Activated naive CD8-positive, alpha-beta T cell treated with anti-CD3 and anti-CD28 coated beads for 36 hours (primary cell): ENCODE results near the gene ASPSCR1. TPM values are rescaled to one million over a fixed set of nuclear protein-coding genes. Genes with fewer than 3 reads are reported as not detected.
"Not testable (repeated sequence)": the region's sequence is repeated elsewhere in the genome, so short reads cannot be mapped to it uniquely, and the experiment has no call there.

Source experiments
- DNase-seq: peaks from one replicate; pipeline ENCODE4 v3.0.0; 2021
- H3K27ac Mint-ChIP-seq: one replicate; pipeline ENCODE4 v1.8.0; 2022; ENCODE audit warnings: mild to moderate bottlenecking, moderate library complexity, mixed read lengths
- H3K27me3 Mint-ChIP-seq: one replicate; pipeline ENCODE4 v1.8.0; 2022; ENCODE audit warnings: mild to moderate bottlenecking, mixed read lengths
- H3K36me3 Mint-ChIP-seq: one replicate; pipeline ENCODE4 v1.8.0; 2021; ENCODE audit warnings: mild to moderate bottlenecking, mixed read lengths
- H3K4me1 Mint-ChIP-seq: one replicate; pipeline ENCODE4 v1.8.0; 2021; ENCODE audit warnings: mixed read lengths
- H3K4me3 Mint-ChIP-seq: one replicate; pipeline ENCODE4 v1.8.0; 2022; ENCODE audit warnings: mild to moderate bottlenecking, moderate library complexity, mixed read lengths
- H3K9me3 Mint-ChIP-seq: one replicate; pipeline ENCODE4 v1.8.0; 2022; ENCODE audit warnings: mixed read lengths
- total RNA-seq, 2 experiments: library from RNA; stranded (reverse); gene quantifications; one replicate each; pipeline ENCODE4 v1.2.3, GENCODE V29; 2021

ASPSCR1 gene
- total RNA-seq, 2 experiments from 2014 or later, result 21.7 to 22.5 TPM

DNA sequence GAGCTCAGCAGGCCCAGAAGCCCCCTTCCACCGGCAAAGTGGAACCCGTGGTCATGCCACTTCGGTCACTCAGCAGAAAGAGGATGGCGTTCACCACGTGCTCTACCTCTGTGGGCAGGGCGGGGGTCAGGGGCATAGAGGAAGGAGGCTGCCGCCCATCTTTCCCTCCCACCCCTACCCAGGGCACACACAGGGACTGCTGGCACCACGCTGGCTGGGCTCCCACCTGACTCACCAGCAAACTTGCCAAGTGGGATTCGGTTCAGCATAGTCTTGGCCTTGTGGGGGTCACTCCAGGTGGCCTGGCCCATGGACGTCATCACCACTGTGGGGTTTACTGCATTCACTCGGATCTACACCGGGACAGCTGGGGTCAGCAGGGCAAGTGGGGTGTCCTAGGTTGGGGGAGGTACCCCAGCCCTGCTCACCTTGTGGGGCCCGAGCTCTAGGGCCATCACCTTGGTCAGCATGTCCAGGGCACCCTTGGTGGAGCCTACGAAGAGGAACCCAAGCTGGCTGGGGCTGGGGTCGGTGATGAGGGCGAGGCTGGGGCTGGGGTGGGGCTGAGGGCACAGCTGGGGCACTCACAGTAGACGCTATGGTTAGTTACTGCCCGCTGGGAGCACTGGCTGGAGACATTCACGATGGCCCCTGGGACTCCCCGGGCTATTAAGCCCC, 58.7 kb downstream of the ASPSCR1 start:
- no peak for DNase-seq
- no peaks in the 10 kb centered on the region for H3K27me3 Mint-ChIP-seq
- H3K27ac Mint-ChIP-seq, result no peak overlapping the region
- H3K4me3 Mint-ChIP-seq, result peak overlapping the region; percentile 77
- H3K4me1 Mint-ChIP-seq, result peaks cover 23% of the 10 kb centered on the region
- no peaks in the 10 kb centered on the region for H3K9me3 Mint-ChIP-seq
- no peaks in the 10 kb centered on the region for H3K36me3 Mint-ChIP-seq

DNA sequence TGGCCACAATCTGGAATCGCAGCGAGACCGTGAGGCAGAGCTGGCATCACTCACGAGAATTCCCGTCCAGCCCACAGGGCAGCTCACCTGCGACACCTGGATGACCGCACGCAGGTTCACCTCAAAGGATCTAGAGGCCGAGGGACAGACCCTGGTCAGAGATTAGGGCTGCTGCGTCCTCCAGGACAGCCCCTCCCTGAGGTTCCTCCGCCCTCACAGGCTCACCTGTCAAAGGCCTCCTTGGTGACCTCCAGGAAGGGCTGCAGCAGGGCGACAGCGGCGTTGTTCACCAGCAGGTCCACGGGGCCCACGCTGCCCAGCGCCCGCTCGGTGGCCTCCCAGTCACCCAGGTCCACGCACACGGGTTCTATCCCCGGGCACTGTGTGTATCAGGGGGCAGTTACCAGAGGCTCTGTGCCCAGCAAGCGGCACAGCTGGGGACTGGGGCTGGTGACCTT, 59.2 kb downstream of the ASPSCR1 start:
- Mint-ChIP-seq H3K9me3 (no peaks in the 10 kb centered on the region), H3K4me3 (peak overlapping the region; percentile 77), H3K4me1 (peaks cover 23% of the 10 kb centered on the region), H3K36me3 (no peaks in the 10 kb centered on the region), H3K27ac (no peak overlapping the region), H3K27me3 (no peaks in the 10 kb centered on the region)
- DNase-seq, result no peak

DNA sequence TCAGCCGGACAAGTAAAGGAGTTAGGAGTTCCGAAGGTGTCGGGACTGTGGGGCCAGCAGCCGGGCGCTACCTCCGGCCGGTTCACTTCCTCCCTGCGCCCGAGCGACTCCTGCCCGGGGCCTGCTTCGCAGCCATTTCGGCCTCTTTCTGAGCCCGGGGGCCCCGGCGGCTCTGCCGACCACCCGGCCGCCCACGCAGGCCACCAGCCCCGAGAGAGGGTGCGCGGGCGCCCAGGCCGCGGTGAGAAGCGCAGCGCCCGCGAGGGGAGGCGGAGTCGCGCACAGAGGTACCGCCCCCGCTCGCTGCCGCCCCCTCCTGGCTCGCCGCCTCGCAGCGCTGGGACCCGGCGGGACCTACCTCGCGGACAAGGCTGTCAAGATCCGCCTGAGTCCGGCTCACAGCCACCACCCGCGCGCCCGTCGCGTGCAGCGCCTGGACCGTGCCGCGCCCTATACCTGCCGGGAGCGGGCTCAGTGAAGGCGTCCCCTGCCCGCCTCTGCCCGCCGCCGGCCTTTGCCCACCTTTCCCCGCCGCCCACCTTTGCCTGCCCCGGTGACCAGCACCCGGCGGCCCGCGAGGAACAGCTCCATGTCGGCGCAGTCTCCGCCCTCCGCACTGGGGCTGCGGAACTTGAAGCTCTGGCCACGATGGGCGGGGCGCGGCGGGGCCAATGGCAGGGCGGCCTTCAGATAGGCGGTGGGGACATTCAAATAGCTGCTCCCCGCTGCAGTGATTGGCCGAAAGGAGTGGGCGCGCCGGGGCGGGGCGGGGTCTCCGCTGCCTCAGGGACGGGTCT, 59.9 kb downstream of the ASPSCR1 start, which contains the start of gene DCXR:
Gene DCXR (minus strand): TSS at position 606 of the 797 bp plus-strand sequence. CDS start 15 bp downstream, at position 591.
- H3K9me3 Mint-ChIP-seq, result no peaks in the 10 kb centered on the region
- no peaks in the 10 kb centered on the region for H3K27me3 Mint-ChIP-seq
- peak within 1 kb of the TSS; percentile 86 for H3K27ac Mint-ChIP-seq
- H3K36me3 Mint-ChIP-seq, result no peaks in the 10 kb centered on the region
- DNase-seq, result peak; percentile 98
- H3K4me3 Mint-ChIP-seq, result peak within 1 kb of the TSS; percentile 85
- peaks cover 23% of the 10 kb centered on the region for H3K4me1 Mint-ChIP-seq

DNA sequence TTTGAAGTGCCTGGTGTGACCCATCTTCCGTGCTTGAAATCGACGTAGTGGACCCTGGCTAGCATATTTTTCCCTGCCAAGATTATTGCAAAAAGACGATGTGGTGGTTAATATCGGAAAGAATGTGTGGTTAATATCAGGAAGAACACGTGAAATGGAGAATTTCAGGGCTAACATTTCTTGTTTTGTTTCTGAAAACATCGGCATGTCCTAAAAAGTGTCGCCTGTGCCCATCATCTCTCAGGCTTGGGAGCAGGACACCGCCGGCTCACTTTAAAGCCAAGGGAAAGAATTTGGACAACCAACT, 60.4 kb downstream of the ASPSCR1 start:
- Mint-ChIP-seq H3K27me3 (no peaks in the 10 kb centered on the region), H3K9me3 (no peaks in the 10 kb centered on the region), H3K36me3 (no peaks in the 10 kb centered on the region), H3K27ac (peak overlapping the region; percentile 86), H3K4me3 (peak overlapping the region; percentile 85), H3K4me1 (peaks cover 23% of the 10 kb centered on the region)
- no peak for DNase-seq

DNA sequence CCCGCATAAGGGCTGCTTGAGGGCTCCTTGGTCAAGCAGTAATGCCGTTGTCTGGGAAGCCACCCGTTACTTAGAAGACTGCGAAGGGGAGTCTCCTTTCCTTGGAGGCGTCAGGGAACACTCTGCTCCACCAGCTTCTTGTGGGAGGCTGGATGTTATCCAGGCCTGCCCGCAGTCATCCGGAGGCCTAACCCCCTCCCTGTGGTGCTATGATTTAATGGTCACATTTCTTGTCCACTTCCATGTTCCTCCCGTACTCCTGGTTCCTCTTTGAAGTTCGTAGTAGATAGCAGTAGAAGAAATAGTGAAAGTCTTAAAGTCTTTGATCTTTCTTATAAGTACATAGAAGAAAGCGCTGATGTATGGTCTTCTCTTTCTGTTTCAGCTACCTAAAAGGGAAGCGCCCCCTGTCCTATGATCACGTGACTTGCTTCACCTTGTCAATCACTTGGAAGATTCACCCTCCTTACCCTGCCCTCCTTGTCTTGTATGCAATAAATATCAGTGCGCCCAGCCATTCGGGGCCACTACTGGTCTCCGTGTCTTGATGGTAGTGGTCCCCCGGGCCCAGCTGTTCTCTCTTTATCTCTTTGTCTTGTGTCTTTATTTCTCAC, 61.5 kb downstream of the ASPSCR1 start:
- H3K4me1 Mint-ChIP-seq, result peaks cover 23% of the 10 kb centered on the region
- not testable (repeated sequence) for H3K36me3 Mint-ChIP-seq, H3K9me3 Mint-ChIP-seq, H3K27ac Mint-ChIP-seq, H3K27me3 Mint-ChIP-seq, DNase-seq
- H3K4me3 Mint-ChIP-seq, result peak overlapping the region; percentile 18

DNA sequence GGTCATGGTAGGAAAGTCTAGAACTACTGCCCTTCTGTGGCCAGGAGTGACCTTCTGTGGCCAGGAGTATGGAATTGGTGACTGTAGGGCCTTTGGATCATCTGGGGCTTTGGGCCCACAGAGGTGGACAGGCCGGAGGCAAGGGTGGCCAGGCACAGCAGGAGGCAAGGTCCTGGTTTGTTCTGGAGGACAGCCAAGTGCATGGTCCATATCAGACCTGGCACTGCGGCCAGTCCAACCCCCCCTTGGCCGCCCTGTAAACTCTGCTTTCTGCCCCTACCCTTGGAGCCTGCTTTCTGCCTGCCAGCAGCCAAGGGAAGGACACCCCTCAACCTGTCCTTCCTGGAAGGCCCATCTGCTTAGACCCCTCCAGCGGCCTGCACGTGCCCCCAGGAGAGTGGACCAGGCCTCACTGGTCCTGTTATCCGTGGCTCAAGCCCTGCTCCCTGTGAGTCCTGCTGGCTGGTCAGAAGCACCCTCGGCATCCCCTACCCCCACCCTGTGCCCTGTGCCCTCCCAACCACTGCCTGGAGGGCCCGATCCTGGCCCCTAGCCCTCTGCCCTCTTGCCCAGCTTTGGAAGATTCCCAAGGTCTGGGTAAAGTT, 62.4 kb downstream of the ASPSCR1 start:
- H3K27me3 Mint-ChIP-seq, result no peaks in the 10 kb centered on the region
- no peak for DNase-seq
- no peaks in the 10 kb centered on the region for H3K36me3 Mint-ChIP-seq
- peaks cover 23% of the 10 kb centered on the region for H3K4me1 Mint-ChIP-seq
- no peaks in the 10 kb centered on the region for H3K9me3 Mint-ChIP-seq
- H3K4me3 Mint-ChIP-seq, result no peak overlapping the region
- no peak overlapping the region for H3K27ac Mint-ChIP-seq

DNA sequence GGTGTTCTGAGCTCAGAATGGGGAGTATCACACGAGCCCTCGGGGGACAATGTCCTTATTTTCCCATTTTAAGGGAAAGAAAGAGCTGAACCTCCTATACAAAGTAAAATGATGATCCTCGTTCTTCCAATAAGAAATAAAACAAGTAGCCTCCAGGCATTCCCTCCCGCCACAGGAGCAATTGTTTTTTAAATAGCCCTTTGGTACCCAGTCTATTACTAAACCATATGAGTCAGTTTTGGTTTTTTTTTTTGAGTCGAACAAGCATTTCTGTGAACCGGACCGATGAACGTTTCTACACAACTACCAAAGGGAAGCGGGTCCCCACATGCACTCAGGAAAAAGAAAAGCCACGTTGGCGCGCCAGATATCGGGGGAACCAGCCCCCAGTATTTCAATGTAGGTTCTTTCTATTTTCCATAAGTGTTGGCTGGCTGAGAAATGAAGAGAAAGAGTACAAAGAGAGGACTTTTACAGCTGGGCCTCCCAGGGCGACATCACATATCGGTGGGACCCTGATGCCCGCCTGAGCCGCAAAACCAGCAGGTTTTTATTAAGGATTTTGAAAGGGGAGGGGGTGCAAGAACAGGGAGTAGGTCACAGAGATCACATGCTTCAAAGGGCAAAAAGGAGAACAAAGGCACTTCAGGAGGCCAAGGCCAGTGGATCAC, 63.9 kb downstream of the ASPSCR1 start:
- no peaks in the 10 kb centered on the region for H3K9me3 Mint-ChIP-seq
- no peaks in the 10 kb centered on the region for H3K27me3 Mint-ChIP-seq
- H3K36me3 Mint-ChIP-seq, result no peaks in the 10 kb centered on the region
- DNase-seq, result no peak
- H3K27ac Mint-ChIP-seq, result no peak overlapping the region
- no peak overlapping the region for H3K4me3 Mint-ChIP-seq
- peaks cover 12% of the 10 kb centered on the region for H3K4me1 Mint-ChIP-seq

DNA sequence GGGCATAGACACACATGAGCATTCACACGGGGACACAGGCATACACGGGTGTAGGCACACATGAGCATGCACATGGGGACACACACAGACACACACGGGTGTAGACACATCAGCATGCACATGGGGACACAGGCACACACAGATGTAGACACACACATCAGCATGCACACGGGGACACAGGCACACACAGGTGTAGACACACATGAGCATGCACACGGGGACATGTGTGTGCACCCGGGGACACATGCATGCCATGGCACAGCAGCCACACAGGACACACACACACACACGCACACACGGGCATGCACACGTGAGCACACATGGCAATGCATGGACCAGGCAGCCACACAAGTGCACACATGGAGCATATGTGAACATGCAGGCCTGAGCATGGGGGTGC, 65.2 kb downstream of the ASPSCR1 start:
- H3K4me3 Mint-ChIP-seq, result no peak overlapping the region
- no peaks in the 10 kb centered on the region for H3K36me3 Mint-ChIP-seq
- no peak for DNase-seq
- no peak overlapping the region for H3K27ac Mint-ChIP-seq
- H3K9me3 Mint-ChIP-seq, result no peaks in the 10 kb centered on the region
- peaks cover 12% of the 10 kb centered on the region for H3K4me1 Mint-ChIP-seq
- no peaks in the 10 kb centered on the region for H3K27me3 Mint-ChIP-seq

DNA sequence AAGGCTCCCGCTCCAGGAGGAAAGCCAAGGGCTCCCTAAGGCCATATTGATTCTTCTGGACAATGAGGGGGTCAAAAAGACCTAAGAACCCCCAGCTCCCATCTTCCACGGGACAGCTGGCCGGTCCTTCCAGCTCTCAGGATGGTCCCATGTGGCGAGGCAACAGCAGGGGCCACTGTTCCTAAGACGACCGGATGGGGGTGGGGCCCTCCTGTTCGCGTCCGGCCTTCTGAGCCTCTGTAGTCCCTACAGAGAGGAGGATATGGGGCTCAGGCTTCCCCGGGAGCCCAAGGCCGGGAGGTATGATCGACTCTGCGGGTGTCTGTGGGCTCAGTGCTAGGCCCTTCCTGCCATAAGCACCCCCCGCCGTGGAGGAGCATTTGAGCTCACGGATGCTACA, 66.1 kb downstream of the ASPSCR1 start:
- no peaks in the 10 kb centered on the region for H3K9me3 Mint-ChIP-seq
- H3K36me3 Mint-ChIP-seq, result no peaks in the 10 kb centered on the region
- no peaks in the 10 kb centered on the region for H3K27me3 Mint-ChIP-seq
- H3K4me1 Mint-ChIP-seq, result peaks cover 8% of the 10 kb centered on the region
- DNase-seq, result no peak
- H3K27ac Mint-ChIP-seq, result no peak overlapping the region
- no peak overlapping the region for H3K4me3 Mint-ChIP-seq

DNA sequence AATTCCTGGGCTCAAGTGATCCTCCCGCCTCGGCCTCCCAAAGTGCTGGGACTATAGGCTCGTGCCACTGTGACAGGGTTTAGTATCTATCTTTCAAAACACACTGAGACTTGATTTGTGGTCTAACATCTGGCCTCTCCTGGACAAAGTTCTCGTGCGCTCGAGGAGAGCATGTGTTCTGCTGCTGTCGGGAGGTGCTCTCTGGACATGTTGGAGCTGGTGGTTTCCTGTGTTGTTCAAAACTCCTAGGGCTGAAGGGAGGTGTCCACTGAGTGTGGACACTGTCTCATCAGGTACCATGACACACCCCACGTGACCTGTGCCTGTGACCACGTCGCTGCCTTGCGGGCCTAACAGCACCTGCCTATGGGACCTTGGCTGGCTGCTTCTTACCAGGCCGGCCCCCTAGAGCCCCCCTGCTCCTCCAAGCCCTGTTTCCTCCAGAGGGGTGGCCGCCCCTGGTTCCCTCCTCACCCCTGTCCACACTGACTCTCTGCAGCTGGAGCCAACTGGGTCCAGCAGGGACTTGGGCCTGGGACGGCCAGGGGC, 68.6 kb downstream of the ASPSCR1 start:
- no peak overlapping the region for H3K4me3 Mint-ChIP-seq
- H3K27me3 Mint-ChIP-seq, result no peaks in the 10 kb centered on the region
- no peaks in the 10 kb centered on the region for H3K36me3 Mint-ChIP-seq
- DNase-seq, result no peak
- H3K4me1 Mint-ChIP-seq, result peaks cover 6% of the 10 kb centered on the region
- H3K9me3 Mint-ChIP-seq, result no peaks in the 10 kb centered on the region
- no peak overlapping the region for H3K27ac Mint-ChIP-seq

DNA sequence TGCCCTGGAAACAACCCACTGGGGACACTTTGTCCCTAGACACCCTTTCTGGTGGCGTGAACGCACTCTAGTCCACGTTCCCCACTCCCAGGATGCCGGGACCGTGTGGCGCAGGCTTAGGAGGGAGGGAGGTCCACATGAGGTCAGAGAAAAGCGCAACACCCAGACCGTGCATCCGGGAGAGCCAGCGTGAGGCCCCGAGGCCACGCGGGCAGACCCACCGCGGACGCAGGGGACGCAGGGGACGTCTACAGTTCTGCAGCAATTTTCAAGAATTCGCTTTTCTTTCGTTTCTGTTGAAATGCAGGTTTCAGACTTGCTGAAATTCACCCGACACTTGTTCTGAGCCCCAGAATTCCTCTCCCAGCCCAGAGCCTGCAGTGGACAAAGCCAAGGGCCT, 69.5 kb downstream of the ASPSCR1 start:
- H3K27ac Mint-ChIP-seq, result no peak overlapping the region
- H3K36me3 Mint-ChIP-seq, result no peaks in the 10 kb centered on the region
- H3K9me3 Mint-ChIP-seq, result no peaks in the 10 kb centered on the region
- no peak for DNase-seq
- H3K4me1 Mint-ChIP-seq, result peaks cover 6% of the 10 kb centered on the region
- no peak overlapping the region for H3K4me3 Mint-ChIP-seq
- no peaks in the 10 kb centered on the region for H3K27me3 Mint-ChIP-seq

DNA sequence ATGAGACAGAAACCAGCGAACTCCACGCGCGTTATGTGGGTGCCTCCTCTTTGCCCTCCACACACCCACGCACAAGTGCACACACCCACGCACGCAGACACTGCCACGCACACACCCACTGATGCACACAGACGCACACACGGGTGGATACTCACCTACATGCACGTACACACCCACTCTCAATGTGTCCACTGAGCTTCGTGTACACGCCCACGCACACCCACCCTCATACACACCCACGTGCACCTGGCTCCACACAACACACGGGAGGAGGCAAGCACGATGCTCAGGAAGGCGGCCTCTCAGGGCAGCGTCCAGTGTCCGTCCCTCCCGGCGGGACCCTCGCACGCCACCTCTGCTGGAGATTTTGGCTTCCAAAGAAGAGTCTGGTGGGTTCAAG, 70.0 kb downstream of the ASPSCR1 start:
- no peak for DNase-seq
- H3K4me1 Mint-ChIP-seq, result peaks cover 6% of the 10 kb centered on the region
- no peak overlapping the region for H3K27ac Mint-ChIP-seq
- H3K9me3 Mint-ChIP-seq, result no peaks in the 10 kb centered on the region
- no peaks in the 10 kb centered on the region for H3K36me3 Mint-ChIP-seq
- no peaks in the 10 kb centered on the region for H3K27me3 Mint-ChIP-seq
- no peak overlapping the region for H3K4me3 Mint-ChIP-seq

DNA sequence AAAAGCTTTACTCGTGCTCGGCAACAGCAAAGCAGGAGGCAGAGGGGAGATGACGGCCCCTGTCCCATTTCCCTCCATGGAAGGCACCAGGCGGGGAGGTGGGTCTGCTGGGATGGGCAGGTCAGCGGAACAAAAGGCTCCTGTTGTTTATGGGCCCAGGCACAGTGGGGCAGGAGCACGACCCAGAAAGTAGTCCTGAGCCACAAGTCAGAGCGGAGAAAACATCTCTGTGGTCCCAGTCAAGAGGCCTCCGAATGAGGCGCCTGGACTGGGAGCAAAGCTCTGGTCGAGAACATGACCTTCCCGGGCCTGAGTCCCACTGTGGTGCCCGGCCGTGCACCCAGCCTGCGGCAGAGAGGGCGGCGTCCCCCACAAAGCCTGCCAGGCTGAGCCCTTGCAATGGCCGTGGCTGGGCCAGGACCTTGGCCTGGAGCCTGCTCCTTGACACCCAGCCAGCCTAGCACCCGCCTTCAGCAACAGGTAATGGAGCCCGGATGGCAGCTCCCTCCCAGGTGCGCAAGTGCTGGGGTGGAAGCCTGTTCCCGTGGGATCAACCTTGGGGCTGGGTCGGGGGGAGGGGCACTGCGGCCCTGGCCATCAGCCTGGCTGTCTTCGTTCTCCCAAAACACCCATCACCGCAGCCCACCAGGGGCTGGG, 70.6 kb downstream of the ASPSCR1 start:
- H3K36me3 Mint-ChIP-seq, result no peaks in the 10 kb centered on the region
- H3K9me3 Mint-ChIP-seq, result no peaks in the 10 kb centered on the region
- peaks cover 10% of the 10 kb centered on the region for H3K4me1 Mint-ChIP-seq
- H3K27me3 Mint-ChIP-seq, result no peaks in the 10 kb centered on the region
- no peak overlapping the region for H3K4me3 Mint-ChIP-seq
- no peak for DNase-seq
- no peak overlapping the region for H3K27ac Mint-ChIP-seq

DNA sequence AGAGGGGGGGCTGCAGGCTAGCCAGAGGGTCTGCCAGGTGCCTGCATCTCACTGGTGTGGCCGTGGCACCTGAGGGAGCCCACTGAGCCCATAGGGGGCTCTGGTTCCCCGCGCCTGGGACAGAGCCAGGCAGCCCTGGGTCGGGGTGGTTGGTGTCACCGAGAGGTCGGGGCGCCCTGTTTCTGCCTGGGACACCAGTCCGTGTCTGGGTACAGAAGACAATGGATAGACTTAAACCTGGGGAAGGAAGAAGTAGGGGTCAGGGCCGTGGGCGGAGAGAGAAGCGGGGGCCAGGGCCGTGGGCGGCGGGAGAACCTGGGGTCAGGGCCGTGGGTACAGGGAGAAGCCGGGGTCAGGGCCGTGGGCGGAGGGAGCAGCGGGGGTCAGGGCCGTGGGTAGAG, 71.1 kb downstream of the ASPSCR1 start:
- H3K9me3 Mint-ChIP-seq, result no peaks in the 10 kb centered on the region
- H3K27ac Mint-ChIP-seq, result no peak overlapping the region
- no peaks in the 10 kb centered on the region for H3K36me3 Mint-ChIP-seq
- no peaks in the 10 kb centered on the region for H3K27me3 Mint-ChIP-seq
- DNase-seq, result no peak
- no peak overlapping the region for H3K4me3 Mint-ChIP-seq
- peaks cover 14% of the 10 kb centered on the region for H3K4me1 Mint-ChIP-seq
